PC-3 (cell line): Measurements from ENCODE around the gene PPARGC1A. TPM values are rescaled to one million over a fixed set of nuclear protein-coding genes. Genes with fewer than 3 reads are reported as not detected.

Experiments used
- ATAC-seq: fragments of 200-7000 bp; cut with Tn5 transposase; 2 replicates; pipeline ENCODE4 v1.9.1; 2020; ENCODE audit warnings: mild to moderate bottlenecking, moderate library complexity
- BruUV-seq: library from RNA; stranded (reverse); fragments of 400-500 nt; replicated peaks from 2 replicates; lab custom pipeline; 2021; lab: Mats Ljungman, UMichigan
- CTCF ChIA-PET: fragments of 300-600 bp; sonication (Branson Sonifier 250); formaldehyde crosslinking; loops from one replicate; lab custom pipeline; 2022; ENCODE audit warnings: antibody characterized with exemption; lab: Charles Lee
- POLR2A ChIA-PET: fragments of 300-600 bp; sonication (Branson Sonifier 250); formaldehyde crosslinking; loops from one replicate; lab custom pipeline; 2022; ENCODE audit warnings: antibody characterized with exemption; ENCODE audit not compliant: unreplicated experiment; lab: Charles Lee
- DNase-seq: peaks from one replicate; pipeline ENCODE4 v3.0.0-alpha.2; 2015
- H2AFZ ChIP-seq: fragments of 300-600 bp; sonication (generic); 2 replicates; pipeline ENCODE4 v1.6.0; 2016; ENCODE audit warnings: antibody characterized with exemption, low read length
- H3F3A ChIP-seq: fragments of 300-600 bp; sonication (generic); one replicate; pipeline ENCODE4 v1.6.0; 2017; ENCODE audit warnings: antibody characterized with exemption, low read length, control low read depth, mild to moderate bottlenecking; ENCODE audit not compliant: unreplicated experiment
- H3K27ac ChIP-seq: fragments of 300-600 bp; sonication (generic); 2 replicates; pipeline ENCODE4 v1.5.1; 2016; ENCODE audit warnings: mild to moderate bottlenecking, low read length
- H3K27me3 ChIP-seq: fragments of 300-600 bp; sonication (generic); 2 replicates; pipeline ENCODE4 v1.6.1; 2016; ENCODE audit warnings: low read length, mixed read lengths
- H3K36me3 ChIP-seq: fragments of 300-600 bp; sonication (generic); 2 replicates; pipeline ENCODE4 v1.6.1; 2016; ENCODE audit warnings: low read depth, mixed run types, low read length, mixed read lengths
- H3K4me1 ChIP-seq: fragments of 300-600 bp; sonication (generic); 2 replicates; pipeline ENCODE4 v1.5.1; 2016; ENCODE audit warnings: low read length; ENCODE audit not compliant: insufficient read depth
- H3K4me2 ChIP-seq: fragments of 300-600 bp; sonication (generic); 2 replicates; pipeline ENCODE4 v1.6.0; 2016; ENCODE audit warnings: low read length
- H3K4me3 ChIP-seq: fragments of 300-600 bp; sonication (generic); 2 replicates; pipeline ENCODE4 v1.5.1; 2016; ENCODE audit warnings: mild to moderate bottlenecking, low read length, mixed read lengths
- H3K79me2 ChIP-seq: fragments of 300-600 bp; sonication (generic); 2 replicates; pipeline ENCODE4 v1.6.1; 2017; ENCODE audit warnings: low read length, mixed read lengths
- H3K9ac ChIP-seq: fragments of 300-600 bp; sonication (generic); 2 replicates; pipeline ENCODE4 v1.6.0; 2016; ENCODE audit warnings: mild to moderate bottlenecking, low read length
- H3K9me2 ChIP-seq: fragments of 300-600 bp; sonication (generic); replicated peaks from 2 replicates; pipeline ENCODE4 v1.6.1; 2016; ENCODE audit warnings: mixed run types, low read length, mixed read lengths
- H3K9me3 ChIP-seq: fragments of 300-600 bp; sonication (generic); 2 replicates; pipeline ENCODE4 v1.6.1; 2016; ENCODE audit warnings: low read length, mixed read lengths
- H4K20me1 ChIP-seq: fragments of 300-600 bp; sonication (generic); 2 replicates; pipeline ENCODE4 v1.6.1; 2016; ENCODE audit warnings: low read length, mixed read lengths
- CTCF ChIP-seq: fragments of 300-600 bp; sonication (generic); conservative IDR thresholded peaks from 2 replicates; pipeline ENCODE4 v1.5.1; 2017; ENCODE audit warnings: antibody characterized with exemption, low read depth, mild to moderate bottlenecking, low read length
- EZH2 ChIP-seq: fragments of 300-600 bp; sonication (generic); IDR thresholded peaks from one replicate; pipeline ENCODE4 v1.6.1; 2017; ENCODE audit warnings: antibody characterized with exemption, mild to moderate bottlenecking, low read length; ENCODE audit not compliant: unreplicated experiment
- EZH2phosphoT487 ChIP-seq: fragments of 300-600 bp; sonication (generic); IDR thresholded peaks from 2 replicates; pipeline ENCODE4 v1.6.1; 2018; ENCODE audit warnings: mild to moderate bottlenecking, antibody characterized with exemption, low read length, borderline replicate concordance
- intact Hi-C: fragments of 100-400 bp; cut with micrococcal nuclease; formaldehyde crosslinking; loops from 2 replicates; pipeline ENCODE4 v1.9.0; 2023
- total RNA-seq: library from RNA; depleted of rRNA; stranded (reverse); fragments of >200 nt; gene quantifications from 2 replicates; pipeline ENCODE4 v1.2.3, GENCODE V29; 2014

The PPARGC1A gene
- total RNA-seq, 1 experiment from 2014 or later = not detected

GRCh38 chr4:23900636-23901035, 10.8 kb upstream of the PPARGC1A start:
- Histone ChIP-seq H3K4me3 (no peak overlapping the region), H3K36me3 (no peaks in the 10 kb centered on the region), H3F3A (no peaks in the 10 kb centered on the region), H3K4me2 (no peak overlapping the region), H3K9me2 (no peaks in the 10 kb centered on the region), H3K9ac (no peak overlapping the region), H2AFZ (no peak overlapping the region), H3K27ac (no peak overlapping the region), H3K27me3 (no peaks in the 10 kb centered on the region), H3K79me2 (no peaks in the 10 kb centered on the region), H4K20me1 (no peaks in the 10 kb centered on the region), H3K9me3 (no peaks in the 10 kb centered on the region), H3K4me1 (no peaks in the 10 kb centered on the region)
- ChIA-PET CTCF (no interaction called here), POLR2A (no interaction called here)
- no peak for ATAC-seq
- no TSS peak for BruUV-seq
- TF ChIP-seq EZH2phosphoT487 (no peak), EZH2 (no peak), CTCF (no peak)
- intact Hi-C loops = no loop called here
- no peak for DNase-seq

GRCh38 chr4:23899565-23899964, 9.7 kb upstream of the PPARGC1A start:
- no TSS peak for BruUV-seq

More at GRCh38 chr4:23899565-23899964, 9.7 kb upstream of the PPARGC1A start:
- Histone ChIP-seq H4K20me1 (no peaks in the 10 kb centered on the region), H3K27me3 (no peaks in the 10 kb centered on the region), H3K36me3 (no peaks in the 10 kb centered on the region), H3K79me2 (no peaks in the 10 kb centered on the region), H3F3A (no peaks in the 10 kb centered on the region), H3K9me3 (no peaks in the 10 kb centered on the region), H3K9me2 (no peaks in the 10 kb centered on the region), H3K4me1 (no peaks in the 10 kb centered on the region), H3K4me3 (no peak overlapping the region), H3K27ac (no peak overlapping the region), H3K9ac (no peak overlapping the region), H2AFZ (no peak overlapping the region), H3K4me2 (no peak overlapping the region)
- ATAC-seq = no peak
- CTCF ChIA-PET = no interaction called here
- intact Hi-C loops = no loop called here
- no peak for TF ChIP-seq CTCF
- no peak for TF ChIP-seq EZH2
- TF ChIP-seq EZH2phosphoT487 = no peak
- no peak for DNase-seq
- POLR2A ChIA-PET = no interaction called here
